Measurements from ENCODE around the gene BIRC7. TPM values are rescaled to one million over a fixed set of nuclear protein-coding genes. Genes with fewer than 3 reads are reported as not detected.

BIRC7 gene
- total RNA-seq, 1 donor from 2014 or later = 15.5 TPM

- intact Hi-C loops (cut with DNase I) = no loop called here
- no peaks in the 10 kb centered on the region for H3K9me3 ChIP-seq
- no peak for TF ChIP-seq CTCF (IDR thresholded peaks at IDR 0.05)
- H3K27me3 ChIP-seq = peaks cover 22% of the 10 kb centered on the region
- H3K4me3 ChIP-seq = no peak overlapping the region
- no peak overlapping the region for H3K27ac ChIP-seq
- H3K36me3 ChIP-seq = no peaks in the 10 kb centered on the region
- H3K4me1 ChIP-seq = no peaks in the 10 kb centered on the region
- DNase-seq (no peak), ATAC-seq (no peak)
Observed at GRCh38 chr20:63243604-63244247, 8.0 kb downstream of the BIRC7 start.

- Histone ChIP-seq H3K27me3 (peaks cover 30% of the 10 kb centered on the region), H3K27ac (no peak overlapping the region), H3K4me1 (no peaks in the 10 kb centered on the region), H3K36me3 (no peaks in the 10 kb centered on the region), H3K9me3 (no peaks in the 10 kb centered on the region), H3K4me3 (no peak overlapping the region)
- intact Hi-C loops (cut with DNase I) = no loop called here
- DNase-seq (no peak), ATAC-seq (no peak)
- TF ChIP-seq CTCF (IDR thresholded peaks at IDR 0.05) = no peak
Observed at GRCh38 chr20:63244468-63244867, 8.8 kb downstream of the BIRC7 start.

- DNase-seq (no peak), ATAC-seq (peak; percentile 30)
- no peaks in the 10 kb centered on the region for H3K9me3 ChIP-seq
- H3K27ac ChIP-seq = no peak overlapping the region
- H3K4me1 ChIP-seq = no peaks in the 10 kb centered on the region
- H3K36me3 ChIP-seq = no peaks in the 10 kb centered on the region
- no peak for TF ChIP-seq CTCF (IDR thresholded peaks at IDR 0.05)
- H3K4me3 ChIP-seq = no peak overlapping the region
- peaks cover 35% of the 10 kb centered on the region for H3K27me3 ChIP-seq
- intact Hi-C loops (cut with DNase I) = no loop called here
Observed at GRCh38 chr20:63246490-63247288, 11.0 kb downstream of the BIRC7 start.

- no peak for DNase-seq
- H3K27ac ChIP-seq = no peak overlapping the region
- intact Hi-C loops (cut with DNase I) = no loop called here
- H3K36me3 ChIP-seq = no peaks in the 10 kb centered on the region
- no peak overlapping the region for H3K4me3 ChIP-seq
- no peak for TF ChIP-seq CTCF (IDR thresholded peaks at IDR 0.05)
- no peak for ATAC-seq
- peaks cover 45% of the 10 kb centered on the region for H3K27me3 ChIP-seq
- H3K9me3 ChIP-seq = no peaks in the 10 kb centered on the region
- H3K4me1 ChIP-seq = no peaks in the 10 kb centered on the region
Observed at GRCh38 chr20:63247671-63248228, 12.0 kb downstream of the BIRC7 start.

- intact Hi-C loops (cut with DNase I) = no loop called here
- Histone ChIP-seq H3K4me3 (no peak overlapping the region), H3K9me3 (no peaks in the 10 kb centered on the region), H3K27ac (no peak overlapping the region), H3K4me1 (peaks cover 6% of the 10 kb centered on the region), H3K36me3 (no peaks in the 10 kb centered on the region), H3K27me3 (peaks cover 57% of the 10 kb centered on the region)
- DNase-seq (no peak), ATAC-seq (no peak)
- TF ChIP-seq CTCF (IDR thresholded peaks at IDR 0.05) = no peak
Observed at GRCh38 chr20:63248835-63249591, 13.3 kb downstream of the BIRC7 start.
